Ishikawa (cell line): Measurements from ENCODE around the gene HYAL4.
A peak's percentile ranks its signal among the peaks of the same experiment; 100 is the strongest.

Experiments used
- CEBPB ChIP-seq: IDR thresholded peaks from 2 replicates; pipeline ENCODE4 v1.6.1; 2012
- CREB1 ChIP-seq: IDR thresholded peaks from 2 replicates; pipeline ENCODE4 v1.6.1; 2012; ENCODE audit warnings: low read depth
- EGR1 ChIP-seq: IDR thresholded peaks from 2 replicates; pipeline ENCODE4 v1.6.1; 2012
- EP300 ChIP-seq: IDR thresholded peaks from 2 replicates; pipeline ENCODE4 v1.6.1; 2012; ENCODE audit warnings: borderline replicate concordance
- FOXM1 ChIP-seq: IDR thresholded peaks from 2 replicates; pipeline ENCODE4 v1.6.1; 2012; ENCODE audit warnings: low read depth, borderline replicate concordance
- MAX ChIP-seq: IDR thresholded peaks from 2 replicates; pipeline ENCODE4 v1.6.1; 2012
- NFIC ChIP-seq: IDR thresholded peaks from 2 replicates; pipeline ENCODE4 v1.6.1; 2012
- RAD21 ChIP-seq: IDR thresholded peaks from 2 replicates; pipeline ENCODE4 v1.6.1; 2012; ENCODE audit warnings: low read depth
- TAF1 ChIP-seq: IDR thresholded peaks from 2 replicates; pipeline ENCODE4 v1.6.1; 2012; ENCODE audit warnings: low read depth, mild to moderate bottlenecking
- TCF12 ChIP-seq: IDR thresholded peaks from 2 replicates; pipeline ENCODE4 v1.6.1; 2012; ENCODE audit warnings: low read depth
- TEAD4 ChIP-seq: IDR thresholded peaks from 2 replicates; pipeline ENCODE4 v1.6.1; 2012
- YY1 ChIP-seq: IDR thresholded peaks from 2 replicates; pipeline ENCODE4 v1.6.1; 2012; ENCODE audit warnings: low read depth
- ZBTB7A ChIP-seq: IDR thresholded peaks from 2 replicates; pipeline ENCODE4 v1.6.1; 2012; ENCODE audit warnings: low read depth
- TF ChIP-seq, protein P1 (sequence below): IDR thresholded peaks from 2 replicates; pipeline ENCODE4 v1.6.1; 2012
- TF ChIP-seq, protein P2 (sequence below): IDR thresholded peaks from 2 replicates; pipeline ENCODE4 v1.6.1; 2012; ENCODE audit warnings: low read depth, mild to moderate bottlenecking

HYAL4 gene

GRCh38 chr7:123865517-123866117, 20.6 kb downstream of the HYAL4 start:
- TF ChIP-seq RAD21 (peak; percentile 65), ZBTB7A (no peak)

DNA sequence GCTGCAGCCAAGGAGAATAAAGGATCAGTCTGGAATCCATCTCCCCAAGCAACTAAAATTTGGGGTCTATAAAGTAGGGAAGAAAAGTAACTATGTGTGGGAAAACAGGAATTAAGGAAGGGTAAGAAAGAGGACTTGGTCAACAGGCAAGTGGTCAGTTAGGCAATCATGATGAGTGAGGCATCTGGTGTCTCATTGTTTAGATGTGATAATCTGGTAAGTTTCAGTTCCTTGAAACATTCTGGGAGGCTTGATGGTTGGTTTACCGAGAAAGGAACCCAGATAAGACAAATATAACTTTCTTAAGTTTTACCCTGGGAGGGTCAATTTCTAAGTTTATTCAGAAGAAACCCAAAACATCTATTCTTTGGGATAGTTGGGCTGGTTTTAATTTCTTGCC, 22.3 kb downstream of the HYAL4 start:
- TF ChIP-seq TCF12: no peak
- no peak for TF ChIP-seq YY1
- no peak for TF ChIP-seq MAX
- no peak for TF ChIP-seq FOXM1
- TF ChIP-seq, protein P1, sequence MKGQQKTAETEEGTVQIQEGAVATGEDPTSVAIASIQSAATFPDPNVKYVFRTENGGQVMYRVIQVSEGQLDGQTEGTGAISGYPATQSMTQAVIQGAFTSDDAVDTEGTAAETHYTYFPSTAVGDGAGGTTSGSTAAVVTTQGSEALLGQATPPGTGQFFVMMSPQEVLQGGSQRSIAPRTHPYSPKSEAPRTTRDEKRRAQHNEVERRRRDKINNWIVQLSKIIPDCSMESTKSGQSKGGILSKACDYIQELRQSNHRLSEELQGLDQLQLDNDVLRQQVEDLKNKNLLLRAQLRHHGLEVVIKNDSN: no peak
- TF ChIP-seq, protein P2, sequence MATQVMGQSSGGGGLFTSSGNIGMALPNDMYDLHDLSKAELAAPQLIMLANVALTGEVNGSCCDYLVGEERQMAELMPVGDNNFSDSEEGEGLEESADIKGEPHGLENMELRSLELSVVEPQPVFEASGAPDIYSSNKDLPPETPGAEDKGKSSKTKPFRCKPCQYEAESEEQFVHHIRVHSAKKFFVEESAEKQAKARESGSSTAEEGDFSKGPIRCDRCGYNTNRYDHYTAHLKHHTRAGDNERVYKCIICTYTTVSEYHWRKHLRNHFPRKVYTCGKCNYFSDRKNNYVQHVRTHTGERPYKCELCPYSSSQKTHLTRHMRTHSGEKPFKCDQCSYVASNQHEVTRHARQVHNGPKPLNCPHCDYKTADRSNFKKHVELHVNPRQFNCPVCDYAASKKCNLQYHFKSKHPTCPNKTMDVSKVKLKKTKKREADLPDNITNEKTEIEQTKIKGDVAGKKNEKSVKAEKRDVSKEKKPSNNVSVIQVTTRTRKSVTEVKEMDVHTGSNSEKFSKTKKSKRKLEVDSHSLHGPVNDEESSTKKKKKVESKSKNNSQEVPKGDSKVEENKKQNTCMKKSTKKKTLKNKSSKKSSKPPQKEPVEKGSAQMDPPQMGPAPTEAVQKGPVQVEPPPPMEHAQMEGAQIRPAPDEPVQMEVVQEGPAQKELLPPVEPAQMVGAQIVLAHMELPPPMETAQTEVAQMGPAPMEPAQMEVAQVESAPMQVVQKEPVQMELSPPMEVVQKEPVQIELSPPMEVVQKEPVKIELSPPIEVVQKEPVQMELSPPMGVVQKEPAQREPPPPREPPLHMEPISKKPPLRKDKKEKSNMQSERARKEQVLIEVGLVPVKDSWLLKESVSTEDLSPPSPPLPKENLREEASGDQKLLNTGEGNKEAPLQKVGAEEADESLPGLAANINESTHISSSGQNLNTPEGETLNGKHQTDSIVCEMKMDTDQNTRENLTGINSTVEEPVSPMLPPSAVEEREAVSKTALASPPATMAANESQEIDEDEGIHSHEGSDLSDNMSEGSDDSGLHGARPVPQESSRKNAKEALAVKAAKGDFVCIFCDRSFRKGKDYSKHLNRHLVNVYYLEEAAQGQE: no peak
- TF ChIP-seq RAD21: no peak
- TF ChIP-seq CREB1: no peak

GRCh38 chr7:123871998-123872867, 27.3 kb downstream of the HYAL4 start:
- no peak for TF ChIP-seq EP300
- TF ChIP-seq TAF1: no peak
- no peak for TF ChIP-seq CEBPB
- TF ChIP-seq, protein P2: no peak
- TF ChIP-seq RAD21: peak; percentile 71
- no peak for TF ChIP-seq TCF12
- TF ChIP-seq MAX: no peak

GRCh38 chr7:123872908-123873307, 27.9 kb downstream of the HYAL4 start:
- no peak for TF ChIP-seq FOXM1
- TF ChIP-seq CREB1: no peak
- TF ChIP-seq, protein P2: no peak
- no peak for TF ChIP-seq EP300
- TF ChIP-seq TEAD4: no peak

GRCh38 chr7:123876557-123877256, 31.7 kb downstream of the HYAL4 start:
- TF ChIP-seq TEAD4: no peak
- no peak for TF ChIP-seq NFIC
- TF ChIP-seq TAF1: no peak
- no peak for TF ChIP-seq RAD21
- TF ChIP-seq YY1: no peak
- TF ChIP-seq EGR1: no peak
- TF ChIP-seq CEBPB: no peak
- TF ChIP-seq TCF12: no peak
